Mucosa of stomach (tissue), 1 donor: Measurements from ENCODE around the gene PCSK6.

ENCODE experiments used
- H3K27me3 ChIP-seq: one replicate; pipeline ENCODE4 v1.7.0; 2013; ENCODE audit warnings: mild to moderate bottlenecking, low read length; ENCODE audit not compliant: control insufficient read depth, insufficient read depth
- H3K36me3 ChIP-seq: one replicate; pipeline ENCODE4 v1.7.0; 2013; ENCODE audit warnings: low read length; ENCODE audit not compliant: control insufficient read depth, insufficient read depth
- H3K4me1 ChIP-seq: one replicate; pipeline ENCODE4 v1.7.0; 2013; ENCODE audit warnings: mild to moderate bottlenecking, low read length; ENCODE audit not compliant: control insufficient read depth, insufficient read depth
- H3K4me3 ChIP-seq: one replicate; pipeline ENCODE4 v1.7.0; 2013; ENCODE audit warnings: low read length
- H3K9ac ChIP-seq: one replicate; pipeline ENCODE4 v1.7.0; 2013; ENCODE audit warnings: mild to moderate bottlenecking, low read length, moderate library complexity
- H3K9me3 ChIP-seq: one replicate; pipeline ENCODE4 v1.7.0; 2013; ENCODE audit warnings: mild to moderate bottlenecking, low read length, moderate library complexity; ENCODE audit not compliant: control insufficient read depth
- donor health status: Pancreatic carcinoma.

The PCSK6 gene

DNA sequence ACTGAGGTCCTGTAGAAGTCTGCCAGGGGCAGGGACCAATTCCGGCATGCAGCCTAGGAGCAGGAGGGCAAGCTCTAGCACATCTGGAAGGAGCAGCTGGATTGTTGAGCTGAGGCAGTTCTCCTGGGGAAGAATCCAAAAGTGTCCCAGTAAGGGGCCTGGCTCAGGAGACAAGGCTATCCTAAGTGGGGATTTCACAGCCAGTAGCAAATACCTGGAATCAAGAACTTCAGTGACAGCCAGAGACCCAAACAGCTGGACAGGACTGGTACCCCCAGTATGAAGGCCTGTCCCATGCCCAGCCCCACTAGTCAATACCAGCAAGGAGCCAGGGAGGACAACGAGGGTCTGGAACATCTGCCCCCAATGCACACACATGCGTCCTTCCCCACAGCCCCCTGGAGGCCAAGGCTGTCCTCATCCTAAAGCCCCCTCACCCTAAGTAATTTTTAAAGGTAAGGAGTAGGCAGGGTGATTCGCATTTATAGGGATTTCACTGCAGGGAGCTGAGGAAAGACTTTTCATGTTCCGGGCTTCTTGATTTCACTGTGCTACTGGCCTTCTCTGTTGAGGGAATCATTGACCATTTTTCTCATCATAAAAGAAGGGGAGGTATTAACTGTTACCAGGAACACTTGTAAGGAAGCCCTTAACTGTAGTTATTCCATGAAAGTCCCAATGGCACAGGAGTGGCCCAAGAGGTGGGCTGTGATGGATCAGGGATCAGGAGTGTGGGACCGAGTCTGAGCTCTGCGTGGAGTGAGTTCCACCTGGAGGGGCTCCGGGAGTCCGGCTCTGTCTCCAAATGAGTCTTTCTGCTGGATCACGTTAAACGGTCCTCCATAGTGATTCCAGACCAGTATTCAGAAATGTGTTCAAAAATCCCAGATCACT is 235.1 kb downstream of the PCSK6 start:
- H3K27me3 ChIP-seq: no peaks in the 10 kb centered on the region
- H3K9me3 ChIP-seq: no peaks in the 10 kb centered on the region
- H3K9ac ChIP-seq: no peak overlapping the region
- no peaks in the 10 kb centered on the region for H3K36me3 ChIP-seq
- peaks cover 27% of the 10 kb centered on the region for H3K4me1 ChIP-seq
- no peak overlapping the region for H3K4me3 ChIP-seq
